Gastrocnemius medialis (tissue), 4 donors: ENCODE measurements around the gene CCDC170. TPM values are rescaled to one million over a fixed set of nuclear protein-coding genes. Genes with fewer than 3 reads are reported as not detected.

Experiments
- ATAC-seq, 2 donors: fragments of 150-250 bp; one replicate each; pipeline ENCODE4 v1.9.1; 2016
- DNase-seq, 2 donors: peaks; one replicate each; pipeline ENCODE4 v3.0.0-alpha.2; 2019
- H3K27ac ChIP-seq, 4 donors: fragments of 200-600 bp; sonication (generic); 1 replicate in 1 of 4; 2 replicates in 3 of 4; pipeline ENCODE4 v1.5.1; 2016 to 2018; ENCODE audit warnings: mild to moderate bottlenecking in 2 of 4, moderate library complexity in 1 of 4
- H3K27me3 ChIP-seq, 3 donors: fragments of 200-600 bp; sonication (generic) in 2 of 3; 1 replicate in 1 of 3; 2 replicates in 2 of 3; pipeline versions ENCODE4 v1.5.1 to v1.6.0; 2016 to 2019; ENCODE audit warnings: mild to moderate bottlenecking in 1 of 3, moderate library complexity in 1 of 3
- H3K36me3 ChIP-seq, 2 donors: fragments of 200-600 bp; sonication (generic) in 1 of 2; one replicate each; pipeline ENCODE4 v1.5.1; 2017 to 2018
- H3K4me1 ChIP-seq, 2 donors: fragments of 200-600 bp; sonication (generic) in 1 of 2; one replicate each; pipeline ENCODE4 v1.5.1; 2016 to 2017; ENCODE audit warnings: mild to moderate bottlenecking in 2 of 2
- H3K4me3 ChIP-seq, 4 donors: fragments of 200-600 bp; sonication (generic) in 3 of 4; 1 replicate in 1 of 4; 2 replicates in 3 of 4; pipeline ENCODE4 v1.5.1; 2016 to 2019; ENCODE audit warnings: mild to moderate bottlenecking in 2 of 4
- H3K9me3 ChIP-seq, 3 donors: fragments of 200-600 bp; sonication (generic) in 2 of 3; 1 replicate in 1 of 3; 2 replicates in 2 of 3; pipeline ENCODE4 v1.5.1; 2016 to 2019
- CTCF ChIP-seq, 5 experiments: fragments of 450-650 bp in 3 of 5; fragments of 200-600 bp in 2 of 5; sonication (generic) in 2 of 5; IDR thresholded peaks in 4 of 5; conservative IDR thresholded peaks in 1 of 5; 1 replicate in 4 of 5; 2 replicates in 1 of 5; pipeline ENCODE4 v1.5.1; 2016 to 2019; ENCODE audit warnings: antibody characterized with exemption in 5 of 5, mild to moderate bottlenecking in 3 of 5, moderate library complexity in 3 of 5
- POLR2A ChIP-seq, 2 donors: fragments of 450-650 bp; IDR thresholded peaks; one replicate each; pipeline ENCODE4 v1.6.1; 2017; ENCODE audit warnings: antibody characterized with exemption in 2 of 2, mild to moderate bottlenecking in 2 of 2, moderate library complexity in 2 of 2
- in situ Hi-C, 4 donors: fragments of 200-750 bp; cut with MboI; loops; one replicate each; pipeline versions ENCODE4 v1.15.0 to v1.8.0; 2017; ENCODE audit warnings: low sequenced_read_pairs in 4 of 4
- intact Hi-C: fragments of 100-400 bp; cut with DNase I; formaldehyde crosslinking; loops from one replicate; pipeline ENCODE4 v1.15.1; 2023; ENCODE audit warnings: low total_unique reads
- total RNA-seq, 4 donors: library from RNA; depleted of rRNA; stranded (reverse); fragments of >200 nt; gene quantifications; one replicate each; pipeline versions ENCODE4 v1.1.0 to v1.2.3, GENCODE V29; 2016

The CCDC170 gene
- total RNA-seq, 4 donors from 2014 or later, result 0.04 to 0.05 TPM; not detected in 2

- no peaks in the 10 kb centered on the region for H3K9me3 ChIP-seq
- intact Hi-C loops (no loop called here), in situ Hi-C loops (no loop called here)
- no peaks in the 10 kb centered on the region for H3K36me3 ChIP-seq
- ATAC-seq, result no peak
- H3K4me3 ChIP-seq, result no peak overlapping the region
- no peaks in the 10 kb centered on the region for H3K27me3 ChIP-seq
- H3K27ac ChIP-seq, result no peak overlapping the region
- no peak for DNase-seq
- no peaks in the 10 kb centered on the region for H3K4me1 ChIP-seq
- TF ChIP-seq POLR2A (IDR thresholded peaks at IDR 0.05), result no peak
Observed at GRCh38 chr6:151564654-151565053, 70.8 kb downstream of the CCDC170 start.

- no peak overlapping the region for H3K27ac ChIP-seq
- no peaks in the 10 kb centered on the region for H3K4me1 ChIP-seq
- TF ChIP-seq CTCF (IDR thresholded peaks at IDR 0.05 in 4 of 5, conservative IDR thresholded peaks at IDR 0.05 in 1 of 5), result no peak
- TF ChIP-seq POLR2A (IDR thresholded peaks at IDR 0.05), result no peak
- no peaks in the 10 kb centered on the region for H3K9me3 ChIP-seq
- no peaks in the 10 kb centered on the region for H3K27me3 ChIP-seq
- DNase-seq (no peak), ATAC-seq (no peak)
- in situ Hi-C loops (no loop called here), intact Hi-C loops (no loop called here)
- H3K36me3 ChIP-seq, result no peaks in the 10 kb centered on the region
- no peak overlapping the region for H3K4me3 ChIP-seq
Observed at GRCh38 chr6:151565940-151566339, 72.1 kb downstream of the CCDC170 start.

- ATAC-seq (no peak), DNase-seq (no peak)
- in situ Hi-C loops (no loop called here), intact Hi-C loops (no loop called here)
- Histone ChIP-seq H3K4me3 (no peak overlapping the region), H3K36me3 (no peaks in the 10 kb centered on the region), H3K9me3 (no peaks in the 10 kb centered on the region), H3K4me1 (no peaks in the 10 kb centered on the region), H3K27me3 (no peaks in the 10 kb centered on the region), H3K27ac (no peak overlapping the region)
- TF ChIP-seq CTCF (IDR thresholded peaks at IDR 0.05 in 4 of 5, conservative IDR thresholded peaks at IDR 0.05 in 1 of 5), result no peak
- TF ChIP-seq POLR2A (IDR thresholded peaks at IDR 0.05), result no peak
Observed at GRCh38 chr6:151566557-151566956, 72.7 kb downstream of the CCDC170 start.

GRCh38 chr6:151576633-151577032 is 82.8 kb downstream of the CCDC170 start:
- DNase-seq (no peak), ATAC-seq (no peak)
- H3K9me3 ChIP-seq, result no peaks in the 10 kb centered on the region
- H3K36me3 ChIP-seq, result no peaks in the 10 kb centered on the region
- TF ChIP-seq CTCF (IDR thresholded peaks at IDR 0.05 in 4 of 5, conservative IDR thresholded peaks at IDR 0.05 in 1 of 5) (no peak), POLR2A (IDR thresholded peaks at IDR 0.05) (no peak)
- intact Hi-C loops, result no loop called here
- in situ Hi-C loops, result no loop called here
- no peaks in the 10 kb centered on the region for H3K27me3 ChIP-seq
- H3K27ac ChIP-seq, result no peak overlapping the region
- H3K4me1 ChIP-seq, result no peaks in the 10 kb centered on the region
- no peak overlapping the region for H3K4me3 ChIP-seq

- H3K36me3 ChIP-seq, result no peaks in the 10 kb centered on the region
- no peak for ATAC-seq
- H3K27me3 ChIP-seq, result no peaks in the 10 kb centered on the region
- no peak overlapping the region for H3K4me3 ChIP-seq
- H3K4me1 ChIP-seq, result no peaks in the 10 kb centered on the region
- TF ChIP-seq POLR2A (IDR thresholded peaks at IDR 0.05) (no peak), CTCF (IDR thresholded peaks at IDR 0.05 in 4 of 5, conservative IDR thresholded peaks at IDR 0.05 in 1 of 5) (no peak)
- intact Hi-C loops, result no loop called here
- no peak for DNase-seq
- H3K9me3 ChIP-seq, result no peaks in the 10 kb centered on the region
- H3K27ac ChIP-seq, result no peak overlapping the region
- in situ Hi-C loops, result no loop called here
Observed at GRCh38 chr6:151577257-151577656, 83.4 kb downstream of the CCDC170 start.
